Stimulated activated naive CD8-positive, alpha-beta T cell treated with anti-CD3 and anti-CD28 coated beads, Interleukin-15, amount 100 ng/mL, for 72 hours (primary cell): Measurements from ENCODE around the gene STK39.

Experiments
- ATAC-seq: fragments of 150-1000 bp; cut with Tn5 transposase; 2 replicates; pipeline ENCODE4 v1.10.0; 2021; ENCODE audit warnings: mild to moderate bottlenecking, moderate library complexity
- DNase-seq, 2 donors: peaks; one replicate each; pipeline ENCODE4 v3.0.0; 2021 to 2022
- H3K27ac Mint-ChIP-seq, 2 donors: one replicate each; pipeline ENCODE4 v1.8.0; 2022; ENCODE audit warnings: mild to moderate bottlenecking in 2 of 2, mixed read lengths in 2 of 2, moderate library complexity in 2 of 2
- H3K27me3 Mint-ChIP-seq: one replicate; pipeline ENCODE4 v1.8.0; 2022; ENCODE audit warnings: mixed read lengths
- H3K4me1 Mint-ChIP-seq: one replicate; pipeline ENCODE4 v1.8.0; 2022; ENCODE audit warnings: mild to moderate bottlenecking, mixed read lengths
- H3K4me3 Mint-ChIP-seq, 2 donors: one replicate each; pipeline ENCODE4 v1.8.0; 2022; ENCODE audit warnings: mild to moderate bottlenecking in 2 of 2, mixed read lengths in 2 of 2, moderate library complexity in 1 of 2
- H3K9me3 Mint-ChIP-seq, 2 donors: one replicate each; pipeline ENCODE4 v1.8.0; 2022; ENCODE audit warnings: mixed read lengths in 2 of 2

Gene STK39

DNA sequence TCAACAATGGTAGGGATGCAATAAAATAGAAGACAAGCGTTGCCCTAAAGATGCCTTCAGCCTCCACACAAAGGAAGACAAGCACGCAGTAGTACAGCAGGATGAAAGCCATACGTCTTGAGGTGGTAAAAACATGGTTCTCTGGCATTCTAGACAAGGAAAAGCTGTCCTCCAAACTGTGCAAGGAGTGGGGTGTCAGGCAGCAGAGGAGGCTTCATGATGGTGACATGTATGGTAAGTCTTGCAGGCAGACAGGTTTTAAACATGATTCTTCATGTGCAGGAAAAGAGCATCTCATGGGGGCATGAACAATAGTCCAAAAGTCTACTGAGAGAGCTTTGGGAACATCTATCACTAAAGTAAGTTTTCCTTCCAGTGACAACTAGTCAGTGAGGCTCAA lies 241.8 kb downstream of the STK39 start:
- H3K4me1 Mint-ChIP-seq: peaks cover 15% of the 10 kb centered on the region
- no peak overlapping the region for H3K27ac Mint-ChIP-seq
- peaks cover 0 to 6% of the 10 kb centered on the region in 2 donors for H3K9me3 Mint-ChIP-seq
- DNase-seq: no peak
- H3K4me3 Mint-ChIP-seq: no peak overlapping the region
- ATAC-seq: no peak
- H3K27me3 Mint-ChIP-seq: no peaks in the 10 kb centered on the region

GRCh38 chr2:168003876-168004275 lies 243.5 kb downstream of the STK39 start:
- Mint-ChIP-seq H3K27ac (peak overlapping the region in 1 of 2 donors; percentile 7), H3K4me3 (no peak overlapping the region), H3K9me3 (peaks cover 0 to 6% of the 10 kb centered on the region in 2 donors), H3K27me3 (no peaks in the 10 kb centered on the region), H3K4me1 (peaks cover 15% of the 10 kb centered on the region)
- ATAC-seq (no peak), DNase-seq (no peak)

GRCh38 chr2:168002021-168002553 lies 245.3 kb downstream of the STK39 start:
- H3K4me1 Mint-ChIP-seq: peaks cover 15% of the 10 kb centered on the region
- H3K27ac Mint-ChIP-seq: peak overlapping the region in 1 of 2 donors; percentile 63
- ATAC-seq: peak; percentile 83

GRCh38 chr2:167992278-167992677 lies 255.1 kb downstream of the STK39 start:
- DNase-seq: no peak

More at GRCh38 chr2:168002021-168002553, 245.3 kb downstream of the STK39 start:
- no peaks in the 10 kb centered on the region for H3K27me3 Mint-ChIP-seq
- peak overlapping the region; percentile 21 to 62 for H3K4me3 Mint-ChIP-seq
- DNase-seq: no peak
- H3K9me3 Mint-ChIP-seq: no peaks in the 10 kb centered on the region

DNA sequence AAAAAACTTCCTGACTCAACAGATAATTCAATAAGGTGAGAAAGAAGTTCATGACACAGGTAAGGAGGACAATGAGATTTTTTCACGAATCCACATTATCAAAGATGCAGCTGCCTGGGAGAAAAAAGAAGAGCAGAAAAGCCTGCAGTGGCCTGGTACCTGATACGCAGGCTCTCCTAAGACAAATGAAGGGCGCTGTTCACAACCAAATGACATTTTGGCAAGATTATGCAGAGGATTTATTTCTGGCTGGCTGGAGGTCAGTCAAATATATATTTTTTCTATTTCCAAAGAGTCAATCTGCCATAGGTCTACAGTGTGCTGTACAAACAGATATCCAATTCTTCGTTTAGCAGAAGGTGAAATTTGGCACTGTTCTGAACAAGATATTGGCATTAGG lies 257.3 kb downstream of the STK39 start:
- DNase-seq (no peak), ATAC-seq (no peak)
- no peak overlapping the region for H3K27ac Mint-ChIP-seq
- no peak overlapping the region for H3K4me3 Mint-ChIP-seq
- no peaks in the 10 kb centered on the region for H3K27me3 Mint-ChIP-seq
- H3K4me1 Mint-ChIP-seq: peaks cover 7% of the 10 kb centered on the region
- no peaks in the 10 kb centered on the region for H3K9me3 Mint-ChIP-seq

More at GRCh38 chr2:167992278-167992677, 255.1 kb downstream of the STK39 start:
- peaks cover 7% of the 10 kb centered on the region for H3K4me1 Mint-ChIP-seq
- ATAC-seq: no peak
- no peaks in the 10 kb centered on the region for H3K27me3 Mint-ChIP-seq
- H3K9me3 Mint-ChIP-seq: no peaks in the 10 kb centered on the region
- H3K4me3 Mint-ChIP-seq: no peak overlapping the region
- no peak overlapping the region for H3K27ac Mint-ChIP-seq

GRCh38 chr2:167988296-167988695 lies 259.1 kb downstream of the STK39 start:
- H3K27ac Mint-ChIP-seq: no peak overlapping the region
- DNase-seq: no peak
- peaks cover 7% of the 10 kb centered on the region for H3K4me1 Mint-ChIP-seq

DNA sequence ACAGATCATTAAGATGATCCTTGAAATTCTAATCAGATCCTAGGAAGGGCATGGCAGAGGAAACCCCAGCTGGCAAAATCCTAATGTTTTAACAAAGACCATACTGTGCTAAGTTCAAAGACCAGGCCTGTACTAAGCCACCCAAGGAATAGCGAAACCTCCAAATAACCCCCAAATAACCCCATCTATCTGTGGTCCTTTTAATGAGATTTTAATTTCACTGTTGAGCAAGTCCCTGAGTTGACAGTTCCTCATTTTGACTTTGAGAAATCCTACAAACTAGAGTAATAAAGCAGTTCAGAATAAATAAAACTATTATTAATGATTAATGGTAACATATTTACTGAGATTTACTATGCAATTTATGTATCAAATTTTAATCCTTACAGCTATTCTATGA lies 259.8 kb downstream of the STK39 start:
- no peaks in the 10 kb centered on the region for H3K27me3 Mint-ChIP-seq
- no peak for DNase-seq
- no peaks in the 10 kb centered on the region for H3K9me3 Mint-ChIP-seq
- ATAC-seq: no peak
- H3K4me1 Mint-ChIP-seq: peaks cover 7% of the 10 kb centered on the region
- no peak overlapping the region for H3K4me3 Mint-ChIP-seq
- no peak overlapping the region for H3K27ac Mint-ChIP-seq

More at GRCh38 chr2:167988296-167988695, 259.1 kb downstream of the STK39 start:
- ATAC-seq: no peak
- Mint-ChIP-seq H3K27me3 (no peaks in the 10 kb centered on the region), H3K9me3 (no peaks in the 10 kb centered on the region), H3K4me3 (no peak overlapping the region)

- no peak for DNase-seq
Observed at GRCh38 chr2:167987026-167987425, 260.4 kb downstream of the STK39 start.

GRCh38 chr2:167986223-167986622 lies 261.2 kb downstream of the STK39 start:
- ATAC-seq (no peak), DNase-seq (no peak)
- Mint-ChIP-seq H3K27me3 (no peaks in the 10 kb centered on the region), H3K9me3 (no peaks in the 10 kb centered on the region), H3K27ac (no peak overlapping the region), H3K4me1 (no peaks in the 10 kb centered on the region), H3K4me3 (no peak overlapping the region)

More at GRCh38 chr2:167987026-167987425, 260.4 kb downstream of the STK39 start:
- Mint-ChIP-seq H3K27ac (no peak overlapping the region), H3K4me1 (peaks cover 2% of the 10 kb centered on the region), H3K9me3 (no peaks in the 10 kb centered on the region), H3K27me3 (no peaks in the 10 kb centered on the region), H3K4me3 (no peak overlapping the region)
- ATAC-seq: no peak

- H3K4me1 Mint-ChIP-seq: no peaks in the 10 kb centered on the region
- no peak overlapping the region for H3K4me3 Mint-ChIP-seq
- ATAC-seq (no peak), DNase-seq (no peak)
- no peak overlapping the region for H3K27ac Mint-ChIP-seq
- no peaks in the 10 kb centered on the region for H3K27me3 Mint-ChIP-seq
- H3K9me3 Mint-ChIP-seq: peaks cover 0 to 9% of the 10 kb centered on the region in 2 donors
Observed at GRCh38 chr2:167981945-167982344, 265.4 kb downstream of the STK39 start.

DNA sequence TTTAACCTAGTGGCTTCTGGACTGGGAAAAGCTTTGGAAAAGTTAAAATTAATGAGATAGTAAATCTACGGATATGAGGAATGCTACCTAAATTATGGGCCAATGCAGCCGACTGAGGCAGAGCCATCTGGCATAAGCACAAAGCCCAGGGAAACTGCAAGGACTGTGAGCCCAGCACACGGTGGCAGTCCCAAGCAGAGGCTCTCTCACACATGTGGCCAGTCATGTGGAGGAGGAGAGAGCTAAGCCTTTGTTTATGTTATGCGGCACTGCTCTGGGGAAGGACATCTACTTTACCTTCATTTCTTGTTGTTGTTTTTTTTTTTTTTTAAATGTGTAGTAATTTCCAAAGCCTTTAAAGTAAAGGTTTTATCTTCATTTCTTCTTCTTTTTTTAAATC lies 267.0 kb downstream of the STK39 start:
- Mint-ChIP-seq H3K27ac (no peak overlapping the region), H3K4me3 (no peak overlapping the region), H3K27me3 (no peaks in the 10 kb centered on the region), H3K4me1 (no peaks in the 10 kb centered on the region), H3K9me3 (peaks cover 5 to 15% of the 10 kb centered on the region in 2 donors)
- ATAC-seq (no peak), DNase-seq (no peak)

GRCh38 chr2:167972746-167973145 lies 274.6 kb downstream of the STK39 start:
- no peaks in the 10 kb centered on the region for H3K4me1 Mint-ChIP-seq
- ATAC-seq (no peak), DNase-seq (no peak)
- no peaks in the 10 kb centered on the region for H3K27me3 Mint-ChIP-seq
- no peak overlapping the region for H3K4me3 Mint-ChIP-seq
- no peak overlapping the region for H3K27ac Mint-ChIP-seq
- peaks cover 5 to 17% of the 10 kb centered on the region in 2 donors for H3K9me3 Mint-ChIP-seq

DNA sequence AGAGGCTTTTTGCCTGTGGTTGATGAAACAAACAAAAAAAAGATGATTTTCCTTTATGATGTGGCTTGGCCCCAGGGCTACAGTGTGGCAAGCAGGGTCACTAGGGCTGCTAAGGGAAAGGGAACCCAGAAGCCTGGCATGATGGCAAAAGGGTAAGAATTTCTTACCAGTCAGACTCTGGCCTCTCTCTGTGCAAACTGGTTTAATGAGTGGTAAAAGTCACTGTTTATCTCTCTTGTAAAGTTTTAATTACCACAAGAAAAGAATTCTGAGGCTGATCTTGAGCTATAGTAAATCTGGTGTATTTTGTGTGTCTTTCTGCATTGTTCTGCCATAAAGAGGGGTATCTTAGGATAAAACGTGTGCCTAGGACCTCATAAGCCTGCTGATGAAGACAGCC lies 275.4 kb downstream of the STK39 start:
- Mint-ChIP-seq H3K9me3 (peaks cover 5 to 12% of the 10 kb centered on the region in 2 donors), H3K4me3 (no peak overlapping the region), H3K4me1 (no peaks in the 10 kb centered on the region), H3K27me3 (no peaks in the 10 kb centered on the region), H3K27ac (no peak overlapping the region)
- no peak for DNase-seq
- no peak for ATAC-seq

GRCh38 chr2:167966937-167967913 lies 280.2 kb downstream of the STK39 start:
- Mint-ChIP-seq H3K4me1 (peaks cover 6% of the 10 kb centered on the region), H3K27me3 (no peaks in the 10 kb centered on the region), H3K9me3 (no peaks in the 10 kb centered on the region), H3K4me3 (no peak overlapping the region), H3K27ac (no peak overlapping the region)
- no peak for ATAC-seq
- no peak for DNase-seq

GRCh38 chr2:167965907-167966761 lies 281.3 kb downstream of the STK39 start:
- Mint-ChIP-seq H3K4me1 (peaks cover 6% of the 10 kb centered on the region), H3K27me3 (no peaks in the 10 kb centered on the region), H3K4me3 (no peak overlapping the region), H3K9me3 (no peaks in the 10 kb centered on the region), H3K27ac (no peak overlapping the region)
- no peak for DNase-seq
- ATAC-seq: no peak
